ENCODE results near the gene PKP4. TPM values are rescaled to one million over a fixed set of nuclear protein-coding genes. Genes with fewer than 3 reads are reported as not detected.

The PKP4 gene
- total and polyA plus RNA-seq, 2 experiments from 2014 or later: 35.7 to 92.3 TPM

DNA sequence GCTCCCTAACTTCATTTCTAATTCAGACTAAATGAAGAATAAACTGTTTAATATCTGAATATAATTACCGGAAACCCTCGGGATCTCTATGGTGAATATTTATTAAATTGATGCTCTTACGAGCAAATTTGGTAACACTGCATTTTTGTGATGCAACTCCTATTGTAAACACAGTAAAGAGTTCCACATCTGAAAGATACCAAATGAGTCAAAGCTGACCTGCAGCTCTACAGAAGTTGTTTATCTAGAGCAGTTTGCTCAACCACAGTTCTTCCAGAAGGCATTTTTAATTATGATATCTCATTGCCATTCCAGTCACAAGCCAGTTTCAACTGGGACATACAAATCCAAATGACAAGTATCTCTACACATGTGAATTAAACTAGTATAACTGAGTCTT lies 129.7 kb downstream of the PKP4 start (continued):
- TF ChIP-seq, protein P1, sequence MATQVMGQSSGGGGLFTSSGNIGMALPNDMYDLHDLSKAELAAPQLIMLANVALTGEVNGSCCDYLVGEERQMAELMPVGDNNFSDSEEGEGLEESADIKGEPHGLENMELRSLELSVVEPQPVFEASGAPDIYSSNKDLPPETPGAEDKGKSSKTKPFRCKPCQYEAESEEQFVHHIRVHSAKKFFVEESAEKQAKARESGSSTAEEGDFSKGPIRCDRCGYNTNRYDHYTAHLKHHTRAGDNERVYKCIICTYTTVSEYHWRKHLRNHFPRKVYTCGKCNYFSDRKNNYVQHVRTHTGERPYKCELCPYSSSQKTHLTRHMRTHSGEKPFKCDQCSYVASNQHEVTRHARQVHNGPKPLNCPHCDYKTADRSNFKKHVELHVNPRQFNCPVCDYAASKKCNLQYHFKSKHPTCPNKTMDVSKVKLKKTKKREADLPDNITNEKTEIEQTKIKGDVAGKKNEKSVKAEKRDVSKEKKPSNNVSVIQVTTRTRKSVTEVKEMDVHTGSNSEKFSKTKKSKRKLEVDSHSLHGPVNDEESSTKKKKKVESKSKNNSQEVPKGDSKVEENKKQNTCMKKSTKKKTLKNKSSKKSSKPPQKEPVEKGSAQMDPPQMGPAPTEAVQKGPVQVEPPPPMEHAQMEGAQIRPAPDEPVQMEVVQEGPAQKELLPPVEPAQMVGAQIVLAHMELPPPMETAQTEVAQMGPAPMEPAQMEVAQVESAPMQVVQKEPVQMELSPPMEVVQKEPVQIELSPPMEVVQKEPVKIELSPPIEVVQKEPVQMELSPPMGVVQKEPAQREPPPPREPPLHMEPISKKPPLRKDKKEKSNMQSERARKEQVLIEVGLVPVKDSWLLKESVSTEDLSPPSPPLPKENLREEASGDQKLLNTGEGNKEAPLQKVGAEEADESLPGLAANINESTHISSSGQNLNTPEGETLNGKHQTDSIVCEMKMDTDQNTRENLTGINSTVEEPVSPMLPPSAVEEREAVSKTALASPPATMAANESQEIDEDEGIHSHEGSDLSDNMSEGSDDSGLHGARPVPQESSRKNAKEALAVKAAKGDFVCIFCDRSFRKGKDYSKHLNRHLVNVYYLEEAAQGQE (IDR thresholded peaks at IDR 0.05; ENCODE audit: unreplicated experiment): no peak
- TF ChIP-seq, protein P2, sequence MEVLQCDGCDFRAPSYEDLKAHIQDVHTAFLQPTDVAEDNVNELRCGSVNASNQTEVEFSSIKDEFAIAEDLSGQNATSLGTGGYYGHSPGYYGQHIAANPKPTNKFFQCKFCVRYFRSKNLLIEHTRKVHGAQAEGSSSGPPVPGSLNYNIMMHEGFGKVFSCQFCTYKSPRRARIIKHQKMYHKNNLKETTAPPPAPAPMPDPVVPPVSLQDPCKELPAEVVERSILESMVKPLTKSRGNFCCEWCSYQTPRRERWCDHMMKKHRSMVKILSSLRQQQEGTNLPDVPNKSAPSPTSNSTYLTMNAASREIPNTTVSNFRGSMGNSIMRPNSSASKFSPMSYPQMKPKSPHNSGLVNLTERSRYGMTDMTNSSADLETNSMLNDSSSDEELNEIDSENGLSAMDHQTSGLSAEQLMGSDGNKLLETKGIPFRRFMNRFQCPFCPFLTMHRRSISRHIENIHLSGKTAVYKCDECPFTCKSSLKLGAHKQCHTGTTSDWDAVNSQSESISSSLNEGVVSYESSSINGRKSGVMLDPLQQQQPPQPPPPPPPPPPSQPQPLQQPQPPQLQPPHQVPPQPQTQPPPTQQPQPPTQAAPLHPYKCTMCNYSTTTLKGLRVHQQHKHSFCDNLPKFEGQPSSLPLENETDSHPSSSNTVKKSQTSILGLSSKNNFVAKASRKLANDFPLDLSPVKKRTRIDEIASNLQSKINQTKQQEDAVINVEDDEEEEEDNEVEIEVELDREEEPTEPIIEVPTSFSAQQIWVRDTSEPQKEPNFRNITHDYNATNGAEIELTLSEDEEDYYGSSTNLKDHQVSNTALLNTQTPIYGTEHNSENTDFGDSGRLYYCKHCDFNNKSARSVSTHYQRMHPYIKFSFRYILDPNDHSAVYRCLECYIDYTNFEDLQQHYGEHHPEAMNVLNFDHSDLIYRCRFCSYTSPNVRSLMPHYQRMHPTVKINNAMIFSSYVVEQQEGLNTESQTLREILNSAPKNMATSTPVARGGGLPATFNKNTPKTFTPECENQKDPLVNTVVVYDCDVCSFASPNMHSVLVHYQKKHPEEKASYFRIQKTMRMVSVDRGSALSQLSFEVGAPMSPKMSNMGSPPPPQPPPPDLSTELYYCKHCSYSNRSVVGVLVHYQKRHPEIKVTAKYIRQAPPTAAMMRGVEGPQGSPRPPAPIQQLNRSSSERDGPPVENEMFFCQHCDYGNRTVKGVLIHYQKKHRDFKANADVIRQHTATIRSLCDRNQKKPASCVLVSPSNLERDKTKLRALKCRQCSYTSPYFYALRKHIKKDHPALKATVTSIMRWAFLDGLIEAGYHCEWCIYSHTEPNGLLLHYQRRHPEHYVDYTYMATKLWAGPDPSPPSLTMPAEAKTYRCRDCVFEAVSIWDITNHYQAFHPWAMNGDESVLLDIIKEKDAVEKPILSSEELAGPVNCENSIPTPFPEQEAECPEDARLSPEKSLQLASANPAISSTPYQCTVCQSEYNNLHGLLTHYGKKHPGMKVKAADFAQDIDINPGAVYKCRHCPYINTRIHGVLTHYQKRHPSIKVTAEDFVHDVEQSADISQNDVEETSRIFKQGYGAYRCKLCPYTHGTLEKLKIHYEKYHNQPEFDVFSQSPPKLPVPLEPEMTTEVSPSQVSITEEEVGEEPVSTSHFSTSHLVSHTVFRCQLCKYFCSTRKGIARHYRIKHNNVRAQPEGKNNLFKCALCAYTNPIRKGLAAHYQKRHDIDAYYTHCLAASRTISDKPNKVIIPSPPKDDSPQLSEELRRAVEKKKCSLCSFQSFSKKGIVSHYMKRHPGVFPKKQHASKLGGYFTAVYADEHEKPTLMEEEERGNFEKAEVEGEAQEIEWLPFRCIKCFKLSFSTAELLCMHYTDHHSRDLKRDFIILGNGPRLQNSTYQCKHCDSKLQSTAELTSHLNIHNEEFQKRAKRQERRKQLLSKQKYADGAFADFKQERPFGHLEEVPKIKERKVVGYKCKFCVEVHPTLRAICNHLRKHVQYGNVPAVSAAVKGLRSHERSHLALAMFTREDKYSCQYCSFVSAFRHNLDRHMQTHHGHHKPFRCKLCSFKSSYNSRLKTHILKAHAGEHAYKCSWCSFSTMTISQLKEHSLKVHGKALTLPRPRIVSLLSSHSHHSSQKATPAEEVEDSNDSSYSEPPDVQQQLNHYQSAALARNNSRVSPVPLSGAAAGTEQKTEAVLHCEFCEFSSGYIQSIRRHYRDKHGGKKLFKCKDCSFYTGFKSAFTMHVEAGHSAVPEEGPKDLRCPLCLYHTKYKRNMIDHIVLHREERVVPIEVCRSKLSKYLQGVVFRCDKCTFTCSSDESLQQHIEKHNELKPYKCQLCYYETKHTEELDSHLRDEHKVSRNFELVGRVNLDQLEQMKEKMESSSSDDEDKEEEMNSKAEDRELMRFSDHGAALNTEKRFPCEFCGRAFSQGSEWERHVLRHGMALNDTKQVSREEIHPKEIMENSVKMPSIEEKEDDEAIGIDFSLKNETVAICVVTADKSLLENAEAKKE (CRISPR knock-in tag; IDR thresholded peaks at IDR 0.05): no peak
- TF ChIP-seq ZNF114 (CRISPR knock-in tag; IDR thresholded peaks at IDR 0.05) (no peak), JUNB (IDR thresholded peaks at IDR 0.05; ENCODE audit: unreplicated experiment) (no peak)

DNA sequence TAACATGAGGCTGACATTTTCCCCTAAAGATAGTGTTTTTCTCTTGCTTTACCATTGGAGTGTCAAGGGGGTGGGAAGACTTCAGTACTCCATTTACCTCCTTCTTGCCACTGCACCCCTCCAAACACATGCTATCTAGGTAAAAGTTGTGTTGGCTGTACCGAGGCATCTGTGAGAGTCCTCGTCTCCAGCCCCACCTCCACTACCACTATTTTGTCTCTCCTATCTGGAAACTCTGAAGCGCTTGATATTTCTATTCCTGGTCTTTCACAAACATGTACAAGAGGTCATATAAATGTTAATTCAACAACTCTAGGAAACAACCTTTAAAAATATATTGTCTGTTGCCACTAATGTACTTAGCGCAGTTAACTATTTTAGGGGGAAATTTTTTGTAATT lies 132.6 kb downstream of the PKP4 start:
- ATAC-seq: no peak
- H3K36me3 Mint-ChIP-seq (ENCODE audit: low read depth): no peaks in the 10 kb centered on the region
- Histone ChIP-seq H3K27ac (ENCODE audit: low read depth) (no peak overlapping the region), H3K4me3 (no peak overlapping the region), H3F3A (replicated peaks; ENCODE audit: low read depth) (no peaks in the 10 kb centered on the region), H3K27me3 (ENCODE audit: insufficient read depth) (no peaks in the 10 kb centered on the region), H2AFZ (no peak overlapping the region), H3K4me1 (ENCODE audit: insufficient read depth) (no peaks in the 10 kb centered on the region), H3K9me2 (ENCODE audit: insufficient read depth) (no peaks in the 10 kb centered on the region), H3K4me2 (no peak overlapping the region), H3K36me3 (ENCODE audit: insufficient read depth) (no peaks in the 10 kb centered on the region), H3K79me2 (replicated peaks; ENCODE audit: insufficient read depth) (no peaks in the 10 kb centered on the region), H4K20me1 (replicated peaks; ENCODE audit: insufficient read depth) (0 out of 2 replicates have a peak, but pooled peaks cover 6% of the 10 kb centered on the region)
- no peak for DNase-seq (ENCODE audit: low spot score)
- H3K9me3 Mint-ChIP-seq: no peaks in the 10 kb centered on the region
- no peaks in the 10 kb centered on the region for H3K4me1 Mint-ChIP-seq
- H3K27me3 Mint-ChIP-seq (ENCODE audit: insufficient read depth, low read depth, poor library complexity): no peaks in the 10 kb centered on the region
- H3K4me3 Mint-ChIP-seq: no peak overlapping the region
- H3K27ac Mint-ChIP-seq: no peak overlapping the region
- TF ChIP-seq EZH2phosphoT487 (IDR thresholded peaks at IDR 0.05; ENCODE audit: unreplicated experiment) (no peak), ZNF331 (CRISPR knock-in tag; IDR thresholded peaks at IDR 0.05; ENCODE audit: low read depth) (no peak), NANOG (IDR thresholded peaks at IDR 0.05; ENCODE audit: borderline replicate concordance) (no peak), POLR2AphosphoS5 (IDR thresholded peaks at IDR 0.05; ENCODE audit: low read depth) (no peak)
- TF ChIP-seq, protein P1 (IDR thresholded peaks at IDR 0.05; ENCODE audit: unreplicated experiment): no peak
